HG03108 (cell line): Measurements from ENCODE around the gene CMSS1.
A peak's percentile ranks its signal among the peaks of the same experiment; 100 is the strongest.
"Not testable (repeated sequence)": the region's sequence is repeated elsewhere in the genome, so short reads cannot be mapped to it uniquely, and the experiment has no call there.

ENCODE experiments used
- ATAC-seq: cut with Tn5 transposase; IDR thresholded peaks from one replicate; pipeline ENCODE4 v1.9.1; 2021; ENCODE audit warnings: moderate library complexity; ENCODE audit not compliant: unreplicated experiment

Gene CMSS1

DNA sequence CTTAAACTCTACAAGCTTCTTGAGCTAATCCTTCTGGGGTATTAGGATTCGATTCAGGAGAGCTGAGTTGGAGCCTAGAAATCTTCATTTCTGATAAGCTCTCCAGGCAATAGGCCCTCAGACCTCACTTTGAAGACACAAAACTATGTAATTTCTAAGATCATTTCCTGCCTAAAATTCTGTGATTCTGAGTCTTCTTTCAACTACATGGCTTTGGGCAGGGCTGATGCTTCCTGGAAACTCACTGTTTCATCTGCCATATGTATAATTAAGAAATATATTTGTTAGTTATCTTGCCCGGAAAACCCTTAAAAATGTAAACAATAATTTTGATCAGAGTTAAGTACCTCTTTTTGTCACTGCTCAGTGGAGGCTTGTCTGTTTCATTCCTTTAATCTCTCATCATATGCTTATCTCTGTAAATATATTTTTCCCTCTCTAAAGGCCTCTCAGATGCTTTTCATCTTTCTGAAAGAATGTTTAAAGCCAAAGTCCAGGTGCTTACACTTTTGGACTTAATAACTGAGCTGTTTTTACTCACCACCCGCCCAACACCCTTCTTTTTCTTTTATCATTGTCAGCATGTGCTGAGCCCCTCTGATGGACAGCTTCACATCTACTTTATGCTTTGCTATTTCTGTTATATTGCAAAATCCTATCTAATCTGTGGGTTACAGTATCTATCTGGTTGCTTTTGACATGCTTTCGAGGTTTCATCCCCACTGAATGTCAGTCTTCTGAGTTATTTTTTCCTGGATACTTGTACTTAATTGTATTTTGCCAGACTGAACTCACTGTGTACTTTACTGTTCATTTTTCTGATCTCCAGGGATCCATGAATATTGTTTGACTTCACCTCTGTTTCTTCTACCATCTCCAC lies 258.4 kb downstream of the CMSS1 start:
- ATAC-seq: no peak

DNA sequence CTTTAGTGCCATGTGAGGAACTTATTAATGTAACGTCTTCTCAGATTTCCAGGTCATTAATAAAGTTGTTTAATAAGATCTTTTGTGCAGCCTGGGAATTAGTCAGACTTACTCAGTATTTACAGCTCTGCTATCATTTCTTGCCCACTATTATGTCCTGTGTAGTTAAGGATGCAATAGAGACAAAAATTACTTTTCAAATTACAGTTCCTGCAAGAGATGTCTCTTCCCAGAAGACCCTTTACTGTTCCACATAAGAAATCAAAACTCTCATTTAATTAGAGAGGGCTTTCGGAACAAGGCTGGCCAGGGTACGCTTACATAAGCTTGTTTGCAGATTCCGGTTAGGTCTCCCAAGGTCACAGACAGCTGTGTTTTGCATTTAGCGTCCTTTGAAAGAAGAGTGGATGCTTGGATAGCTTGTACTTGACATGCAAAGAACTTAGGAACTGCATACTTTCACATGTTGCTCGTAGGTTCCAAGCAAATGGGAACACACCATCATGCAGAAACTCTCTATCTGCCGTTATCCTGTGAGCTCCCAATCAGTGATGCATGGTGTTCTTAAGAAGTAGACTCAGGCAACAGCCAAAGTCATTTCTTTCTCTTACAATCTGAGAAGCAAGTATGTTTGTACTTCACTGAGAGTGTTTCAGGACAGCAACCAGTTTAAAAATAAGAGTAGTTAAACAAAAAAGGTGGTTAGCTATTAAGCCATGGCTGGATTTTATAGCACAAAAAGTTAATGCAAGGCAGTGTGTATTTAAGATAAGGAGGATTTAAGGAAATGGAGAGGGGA lies 259.3 kb downstream of the CMSS1 start:
- no peak for ATAC-seq

DNA sequence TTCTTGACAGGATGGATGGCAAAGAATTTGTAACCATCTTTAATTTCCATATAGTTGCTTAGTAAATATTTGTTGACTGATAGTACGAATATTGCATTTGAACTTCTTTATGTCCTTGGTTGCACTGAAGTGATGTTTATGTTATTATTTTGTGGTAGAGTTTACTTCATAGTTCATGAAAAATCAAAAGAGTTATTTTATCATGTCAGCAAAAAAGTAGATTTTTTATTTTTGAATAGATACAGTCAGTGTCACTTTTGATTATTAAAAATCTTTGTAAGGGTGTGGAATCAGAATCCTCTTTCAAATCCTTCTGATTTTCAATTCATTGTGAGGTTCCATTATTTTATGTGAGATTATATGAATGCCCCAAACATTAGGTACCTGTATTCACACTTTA lies 261.7 kb downstream of the CMSS1 start:
- ATAC-seq: no peak

DNA sequence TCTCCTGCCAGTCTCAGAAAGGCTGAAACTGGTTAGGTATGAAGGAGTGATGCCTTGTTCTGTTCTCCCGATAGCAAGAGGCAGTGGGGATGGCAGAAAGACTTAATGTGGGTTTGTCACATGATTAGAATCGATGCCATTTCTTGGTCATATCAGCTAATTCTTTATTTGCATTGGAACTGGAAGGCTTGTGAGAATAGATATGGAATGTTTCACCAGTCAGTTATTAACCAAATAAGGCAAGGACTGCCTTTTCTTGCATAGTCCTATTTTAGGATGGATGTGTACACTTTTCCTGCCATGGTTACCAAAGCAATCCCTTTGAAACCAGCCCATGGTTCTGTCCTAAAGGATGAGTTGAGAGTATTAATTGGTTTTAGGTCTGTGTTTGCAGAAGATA lies 262.9 kb downstream of the CMSS1 start:
- ATAC-seq: no peak

DNA sequence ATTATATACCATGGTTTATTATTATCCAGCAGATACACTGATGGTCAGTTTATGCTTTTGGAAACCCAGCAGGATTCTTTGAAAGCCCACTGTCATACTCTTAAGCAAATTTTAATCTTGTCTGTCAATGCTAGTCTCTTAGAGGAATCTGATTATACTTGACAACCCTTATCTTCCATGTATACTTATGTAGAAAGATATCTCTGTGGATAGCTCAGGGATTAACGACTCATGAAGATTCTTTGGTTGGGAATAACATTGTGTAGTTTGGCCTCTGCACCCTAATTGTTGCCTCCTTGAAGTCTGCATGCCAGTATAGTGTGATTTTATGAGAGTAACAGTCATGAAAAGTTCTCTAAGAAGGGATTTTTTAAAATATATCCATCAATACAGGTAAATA lies 263.6 kb downstream of the CMSS1 start:
- no peak for ATAC-seq

DNA sequence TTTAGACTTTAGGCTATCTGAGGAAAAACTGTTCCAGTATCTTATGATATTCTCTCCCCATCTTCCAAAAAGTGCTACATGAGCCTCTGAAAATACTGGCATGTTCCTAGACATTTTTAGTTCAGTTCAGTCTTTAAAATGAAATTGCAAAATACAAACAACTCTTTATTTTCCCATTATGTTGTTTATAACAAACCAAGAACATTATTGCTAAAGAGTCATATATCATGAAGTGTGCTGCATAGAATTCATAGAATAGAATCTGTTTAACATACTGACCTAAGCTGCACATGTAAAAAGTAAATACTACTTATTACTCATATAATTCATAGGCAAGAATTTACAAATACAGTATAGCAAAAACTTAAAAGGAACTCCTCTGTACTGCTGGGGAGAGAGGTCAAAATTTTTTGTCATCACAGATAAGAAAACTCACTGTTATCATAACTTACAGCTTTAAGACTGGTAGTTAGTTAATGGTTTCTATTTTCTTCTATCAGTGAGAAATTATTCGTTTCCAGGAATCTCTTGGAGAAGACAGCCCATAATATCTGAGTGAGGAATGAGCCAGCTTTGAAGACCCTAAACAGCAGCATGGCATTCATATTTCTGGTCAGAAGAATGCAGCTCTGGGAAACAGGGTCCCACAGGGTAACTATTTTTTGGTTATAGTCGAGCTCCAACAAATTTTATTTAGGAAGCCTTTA lies 264.5 kb downstream of the CMSS1 start:
- no peak for ATAC-seq

DNA sequence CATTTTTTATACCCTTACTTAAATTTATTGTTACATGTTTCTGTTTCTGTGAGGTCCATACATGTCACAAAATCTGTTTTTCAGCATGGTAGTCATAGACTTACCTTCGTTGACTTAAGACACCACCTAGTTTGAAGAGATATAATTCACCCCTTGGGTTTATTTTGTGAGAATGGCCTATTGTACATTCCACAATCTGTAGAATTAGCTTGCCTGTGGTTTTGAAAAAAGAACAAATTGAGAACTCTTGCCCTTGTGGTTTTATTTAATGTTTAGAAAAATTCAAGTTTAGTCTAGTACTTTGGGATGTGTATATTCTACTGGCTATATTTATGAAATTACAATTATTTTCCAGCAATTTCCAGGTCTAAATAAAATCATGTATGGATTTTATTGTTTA lies 265.1 kb downstream of the CMSS1 start:
- no peak for ATAC-seq

DNA sequence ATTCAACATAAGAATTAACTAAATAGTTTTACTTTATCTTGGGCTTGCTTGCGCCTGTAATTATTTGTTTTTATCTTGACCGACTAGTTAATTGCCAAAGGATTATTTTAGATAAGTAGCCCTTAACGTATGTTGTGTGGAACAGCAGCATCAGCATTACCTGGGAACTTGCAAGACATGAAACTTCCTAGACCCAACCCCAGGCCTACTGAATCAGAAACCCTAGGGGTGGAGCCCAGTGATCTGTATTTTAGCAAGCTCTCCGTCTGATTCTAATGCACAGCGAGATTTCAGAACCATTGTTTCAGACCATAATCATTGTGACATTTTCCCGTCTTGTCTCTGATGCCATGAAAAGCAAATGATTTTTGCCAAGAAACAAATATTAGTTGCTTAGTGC lies 265.5 kb downstream of the CMSS1 start:
- ATAC-seq: no peak

DNA sequence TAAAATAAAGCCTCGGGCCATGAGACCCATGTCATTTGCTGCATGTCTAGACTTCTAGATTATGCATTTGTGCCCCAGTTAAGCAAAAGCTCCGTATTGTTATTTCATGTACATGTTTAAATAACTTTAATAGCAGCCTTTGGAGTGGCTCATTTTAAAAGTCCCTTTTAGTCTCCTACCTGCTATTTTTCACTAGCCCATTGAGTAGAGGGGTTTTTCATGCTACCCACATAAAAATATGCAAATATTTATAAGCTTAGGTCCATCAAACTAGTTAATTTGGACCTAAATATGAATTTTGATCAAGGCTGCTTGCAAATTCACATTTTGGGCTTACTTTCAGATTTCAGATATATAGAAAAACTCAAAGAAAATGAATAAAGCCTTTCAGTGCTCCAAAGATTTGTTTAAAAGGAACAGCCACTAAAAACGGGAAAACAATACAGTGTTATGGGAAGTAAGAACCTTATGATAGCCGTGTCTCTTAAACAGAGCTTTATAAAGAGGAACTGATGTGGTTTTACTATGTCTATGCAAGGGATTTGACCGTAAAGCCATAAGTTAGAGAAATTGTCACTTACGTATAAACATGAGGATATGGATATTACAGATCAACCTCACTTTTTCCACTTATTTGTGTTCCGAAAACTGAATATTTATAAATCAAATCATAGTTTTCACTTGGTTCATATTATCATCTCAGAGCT lies 266.6 kb downstream of the CMSS1 start:
- no peak for ATAC-seq

DNA sequence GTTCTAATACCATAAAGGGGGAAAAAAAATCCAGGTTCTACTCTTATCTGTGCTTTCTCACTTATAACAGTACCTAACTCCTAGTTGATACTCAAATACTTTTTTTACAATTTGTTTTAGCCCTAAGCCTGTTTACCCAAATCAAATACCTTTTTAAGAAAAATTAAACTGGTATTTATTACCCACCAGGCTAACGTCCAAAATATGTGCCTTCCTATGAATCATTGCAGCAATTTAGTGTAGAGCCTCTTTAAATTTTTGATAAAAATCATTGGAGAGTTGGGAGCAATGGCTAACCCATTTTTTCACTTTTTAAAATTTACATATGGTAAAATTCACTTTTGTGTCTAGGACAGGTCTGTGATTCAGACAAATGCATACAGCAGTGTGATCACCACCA lies 268.7 kb downstream of the CMSS1 start:
- no peak for ATAC-seq

DNA sequence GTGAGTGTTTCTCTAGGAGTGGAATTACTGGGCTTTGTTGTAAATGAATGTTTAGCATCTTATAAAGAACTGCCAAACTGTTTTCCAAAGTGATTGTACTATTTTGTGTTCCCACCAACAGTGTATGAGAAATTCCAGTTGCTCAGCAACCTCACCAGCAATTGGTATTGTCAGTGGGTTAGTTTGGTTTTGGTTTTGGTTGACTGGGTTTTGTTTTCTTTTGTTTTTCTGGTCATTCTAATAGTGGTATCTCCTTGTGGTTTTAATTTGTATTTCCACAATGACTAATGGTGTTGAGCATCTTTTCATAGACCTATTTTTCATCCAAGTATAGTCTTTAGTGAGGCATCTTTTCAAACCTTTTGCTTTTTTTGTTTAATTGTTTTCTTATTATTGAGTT lies 269.5 kb downstream of the CMSS1 start:
- peak; percentile 87 for ATAC-seq

DNA sequence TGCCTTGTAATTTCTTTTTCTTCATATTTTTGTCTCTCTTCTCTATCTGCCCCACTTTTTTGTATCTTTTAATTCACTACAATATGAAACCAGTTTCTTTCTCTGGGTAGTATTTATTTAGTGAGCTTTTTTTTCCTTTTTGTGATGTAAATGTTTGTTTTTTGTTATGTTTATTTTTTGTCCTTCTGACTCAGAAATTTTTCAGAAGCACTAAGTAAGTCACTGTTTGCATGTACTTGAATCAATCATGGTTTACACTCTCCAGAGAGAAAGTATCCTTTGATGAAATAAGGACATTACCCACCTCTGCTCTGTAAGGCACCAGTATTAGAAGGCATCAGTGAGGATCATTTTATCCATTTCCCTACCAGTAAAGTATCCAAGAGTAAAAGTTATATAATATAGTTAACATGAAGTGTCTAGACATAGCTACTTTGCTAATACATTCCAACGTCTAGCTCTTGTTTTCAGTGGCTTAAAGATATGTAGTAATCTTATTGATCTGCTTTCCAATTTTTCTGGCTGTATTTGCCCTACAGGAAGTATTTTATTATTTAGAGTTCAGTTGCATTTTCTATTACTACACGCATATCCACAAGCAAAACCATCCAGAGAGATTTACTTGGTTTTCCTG lies 271.2 kb downstream of the CMSS1 start:
- no peak for ATAC-seq

DNA sequence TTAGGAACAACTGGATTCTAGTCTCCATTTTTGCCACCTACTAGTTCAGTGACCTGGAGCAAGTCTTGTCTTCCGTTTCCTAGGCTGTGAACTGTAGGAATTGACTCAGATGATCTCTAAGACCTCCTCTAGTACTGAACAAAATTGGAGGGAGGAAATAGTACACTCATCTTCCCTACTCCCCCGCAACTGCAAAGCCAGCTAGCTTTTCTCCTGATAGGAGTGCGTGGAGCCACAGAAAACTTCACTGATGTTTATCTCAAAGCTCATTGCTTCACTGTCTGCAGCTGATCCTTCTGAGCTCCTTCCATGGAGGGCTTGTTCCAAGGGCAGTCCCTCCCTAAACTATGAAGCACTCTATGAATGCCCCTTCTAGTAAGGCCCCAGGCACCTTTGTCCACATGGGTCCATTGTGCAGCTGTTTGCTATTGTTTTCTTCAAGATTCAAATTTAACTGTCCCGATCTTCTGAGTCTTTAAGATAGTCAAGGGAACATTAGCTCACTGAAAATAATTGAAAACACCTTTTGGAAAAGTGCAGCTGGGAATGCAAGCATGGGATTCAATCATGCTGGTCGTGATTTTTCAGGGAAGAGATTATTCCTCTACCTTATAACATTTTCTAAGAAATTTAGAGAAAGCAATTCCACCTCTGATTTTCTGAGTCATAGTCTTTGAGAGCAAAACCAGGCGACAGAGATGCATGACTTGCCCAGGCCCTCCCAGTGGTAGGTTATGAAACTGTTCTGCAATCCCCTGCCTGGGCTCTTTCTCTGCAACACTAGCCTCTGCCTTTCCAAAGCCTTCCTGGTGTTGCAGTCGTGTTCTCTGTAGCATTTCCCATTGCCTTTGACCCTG lies 272.4 kb downstream of the CMSS1 start:
- peak; percentile 61 for ATAC-seq

DNA sequence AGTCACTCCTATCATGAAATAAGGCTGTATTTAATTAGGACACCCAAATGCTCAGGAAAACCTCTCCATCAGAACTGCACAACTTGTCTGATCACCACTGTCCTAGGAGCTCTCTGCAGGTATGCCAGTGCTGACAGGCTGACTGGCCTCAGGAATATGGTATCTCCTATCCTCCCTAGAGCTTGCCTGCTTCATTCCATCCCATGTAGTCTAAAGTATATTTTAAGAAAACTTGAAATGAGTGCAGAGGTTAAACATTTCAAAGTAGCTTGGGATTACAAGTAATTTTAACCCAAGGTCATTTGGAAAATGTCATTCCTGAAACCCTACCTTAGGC lies 273.0 kb downstream of the CMSS1 start:
- no peak for ATAC-seq

DNA sequence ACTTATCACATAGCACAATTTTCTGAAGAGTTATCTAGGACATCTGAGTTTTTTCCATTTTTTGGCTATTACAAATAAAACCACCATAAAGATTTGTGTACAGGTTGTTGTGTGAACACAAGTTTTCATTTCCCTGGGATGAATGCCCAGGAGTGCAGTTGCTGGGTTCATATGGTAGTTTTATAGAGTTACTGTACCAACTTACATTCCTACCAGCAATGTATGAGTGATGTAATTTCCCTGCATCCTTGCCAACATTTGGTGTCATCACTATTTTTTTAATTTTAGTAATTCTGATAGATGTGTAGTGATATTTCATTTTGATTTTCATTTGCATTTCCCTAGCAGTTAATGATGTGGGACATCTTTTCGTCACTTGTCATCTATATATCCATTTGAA lies 276.2 kb downstream of the CMSS1 start:
- no peak for ATAC-seq

DNA sequence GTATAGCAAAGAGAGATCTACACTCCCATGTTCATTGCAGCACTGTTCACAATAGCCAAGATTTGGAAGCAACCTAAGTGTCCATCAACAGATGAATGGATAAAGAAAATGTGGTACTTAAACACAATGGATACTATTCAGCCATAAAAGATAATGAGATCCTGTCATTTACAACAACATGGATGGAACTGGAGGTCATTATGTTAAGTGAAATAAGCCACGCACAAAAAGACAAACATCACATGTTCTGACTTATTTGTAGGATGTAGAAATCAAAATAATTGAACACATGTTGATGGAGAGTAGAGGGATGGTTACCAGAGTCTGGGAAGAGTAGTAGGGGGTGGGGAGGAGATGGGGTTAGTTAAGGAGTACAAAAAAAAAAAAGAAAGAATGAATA lies 278.6 kb downstream of the CMSS1 start:
- ATAC-seq: not testable (repeated sequence)

DNA sequence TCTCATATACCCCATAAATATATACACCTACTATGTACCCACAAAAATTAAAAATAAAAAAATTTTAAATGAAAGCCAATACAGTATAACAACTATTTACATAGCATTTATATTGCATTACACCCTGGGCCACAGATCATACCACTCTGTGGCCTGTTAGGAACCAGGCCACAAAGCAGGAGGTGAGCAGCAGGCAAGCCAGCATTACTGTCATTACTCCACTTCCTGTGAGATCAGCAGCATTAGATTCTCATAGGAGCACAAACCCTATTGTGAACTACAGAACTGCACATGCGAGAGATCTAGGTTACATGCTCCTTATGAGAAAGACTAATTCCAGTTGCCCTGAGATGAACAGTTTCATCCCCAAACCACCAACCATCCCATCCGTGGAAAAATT lies 279.2 kb downstream of the CMSS1 start:
- no peak for ATAC-seq

DNA sequence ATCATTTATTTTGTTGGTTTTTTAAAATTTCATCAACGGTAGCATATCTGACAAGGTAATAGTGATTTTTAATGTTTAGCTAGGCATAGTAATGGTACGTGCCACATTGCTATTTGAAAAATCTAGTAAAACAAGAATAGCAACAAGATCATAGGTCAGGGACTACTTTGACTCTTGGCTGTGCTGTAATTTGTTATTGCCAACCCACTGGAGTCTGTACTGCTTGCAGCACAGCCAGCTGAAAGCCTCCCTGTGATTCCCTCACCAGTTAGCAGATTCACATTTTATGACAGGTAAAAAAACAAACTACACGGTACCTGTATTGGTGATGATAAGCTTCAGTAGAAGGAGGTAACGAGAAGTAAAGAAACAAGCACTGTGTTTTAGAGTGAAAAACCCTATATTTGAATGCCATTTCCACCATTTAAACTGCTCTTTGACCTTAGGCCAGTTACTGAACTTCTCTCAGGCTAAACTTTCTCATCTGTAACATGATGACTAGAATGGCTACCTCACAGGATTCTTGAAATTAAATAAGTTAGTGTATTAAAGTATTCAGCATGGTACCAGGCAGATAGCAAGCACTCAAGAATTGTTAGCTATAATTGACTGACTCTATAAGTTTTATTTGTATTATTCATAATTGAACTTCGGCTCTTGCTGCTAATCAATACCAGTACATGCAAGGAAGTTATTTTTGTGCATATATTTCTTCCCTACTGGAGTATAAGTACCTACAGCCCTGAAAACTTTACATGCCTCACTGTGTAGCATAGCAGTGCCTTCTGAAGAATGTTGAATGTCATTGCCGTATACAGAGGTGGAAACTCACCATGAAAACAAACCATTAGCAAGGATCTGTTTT lies 280.5 kb downstream of the CMSS1 start:
- no peak for ATAC-seq

DNA sequence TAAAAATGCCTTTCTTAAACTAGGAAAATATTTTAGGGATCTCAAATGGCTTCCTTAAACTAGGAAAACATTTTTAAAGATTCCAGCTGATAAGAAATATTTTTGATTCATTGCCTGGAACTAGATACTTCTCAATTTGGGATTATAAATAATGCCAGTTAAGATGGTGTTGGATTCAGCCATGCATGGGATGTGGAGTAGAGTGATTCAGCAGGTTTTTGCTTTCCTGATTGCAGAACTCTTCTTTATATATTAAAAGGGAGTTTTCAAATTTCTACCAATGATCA lies 281.1 kb downstream of the CMSS1 start:
- ATAC-seq: no peak
